Measurements from ENCODE around the gene RNF4.
"Not testable (repeated sequence)": the region's sequence is repeated elsewhere in the genome, so short reads cannot be mapped to it uniquely, and the experiment has no call there.

RNF4 gene

GRCh38 chr4:2459589-2460349 is 9.1 kb upstream of the RNF4 start:
- DNase-seq: no peak

GRCh38 chr4:2461246-2461960 is 7.5 kb upstream of the RNF4 start:
- DNase-seq: no peak

DNA sequence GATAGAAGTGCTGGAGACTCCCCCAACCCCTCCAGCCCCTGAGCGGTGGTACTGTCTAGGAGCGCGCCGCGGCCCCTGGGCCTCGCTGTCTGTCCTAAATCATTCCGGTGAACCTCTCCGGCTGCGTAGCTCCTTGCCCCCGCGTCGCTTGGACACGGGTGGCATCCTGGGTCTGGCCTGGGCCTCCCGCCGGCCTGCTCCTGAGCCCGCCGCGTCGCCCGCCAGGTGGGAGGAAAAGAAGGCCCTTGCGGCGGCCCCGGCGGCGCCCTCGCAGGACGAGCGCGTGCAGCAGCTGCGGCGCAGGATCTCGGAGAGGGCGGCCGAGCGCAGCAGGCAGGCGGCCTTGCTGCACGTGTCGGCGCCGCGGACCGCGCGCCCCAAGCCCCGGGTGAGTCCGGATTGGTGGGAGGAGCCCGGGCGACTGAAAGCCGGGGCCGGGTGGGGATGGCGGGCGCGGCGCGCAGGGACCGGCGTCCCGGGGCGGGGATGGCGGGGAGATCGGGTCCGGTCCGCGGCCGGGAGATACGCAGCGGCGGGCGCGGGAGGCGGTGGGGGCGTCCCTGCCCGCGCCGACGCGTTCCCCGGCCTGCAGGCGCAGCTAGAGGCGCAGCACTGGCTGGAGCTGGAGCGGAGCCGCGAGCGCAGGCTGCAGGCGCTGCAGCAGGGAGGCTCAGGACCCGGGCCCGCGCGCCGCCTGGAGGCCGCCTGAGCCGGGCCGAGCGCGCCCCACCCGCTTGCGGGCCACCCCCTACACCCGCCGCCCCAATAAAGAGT is 6.5 kb upstream of the RNF4 start:
- peak; percentile 48 for DNase-seq

GRCh38 chr4:2462992-2463762 is 5.7 kb upstream of the RNF4 start:
- DNase-seq: no peak

DNA sequence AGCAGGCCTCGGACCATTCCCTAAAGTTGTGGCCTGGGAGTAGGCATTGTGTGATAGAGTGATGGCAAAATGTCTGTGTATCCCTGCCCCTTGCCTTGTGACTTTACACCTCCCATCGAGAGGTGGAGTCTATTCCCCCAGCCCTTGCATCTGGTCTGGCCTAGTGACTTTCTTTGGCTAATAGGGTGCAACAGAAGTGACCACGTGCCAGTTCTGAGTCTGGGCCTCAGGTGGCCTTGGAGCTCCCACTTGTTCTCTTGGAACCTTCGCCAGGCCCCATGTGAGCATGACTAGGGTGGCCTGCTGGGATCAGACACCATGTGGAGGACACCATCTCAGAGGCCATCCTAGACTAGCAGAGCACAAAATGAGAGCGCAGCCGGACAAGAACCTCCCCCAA is 3.9 kb upstream of the RNF4 start:
- DNase-seq: no peak

DNA sequence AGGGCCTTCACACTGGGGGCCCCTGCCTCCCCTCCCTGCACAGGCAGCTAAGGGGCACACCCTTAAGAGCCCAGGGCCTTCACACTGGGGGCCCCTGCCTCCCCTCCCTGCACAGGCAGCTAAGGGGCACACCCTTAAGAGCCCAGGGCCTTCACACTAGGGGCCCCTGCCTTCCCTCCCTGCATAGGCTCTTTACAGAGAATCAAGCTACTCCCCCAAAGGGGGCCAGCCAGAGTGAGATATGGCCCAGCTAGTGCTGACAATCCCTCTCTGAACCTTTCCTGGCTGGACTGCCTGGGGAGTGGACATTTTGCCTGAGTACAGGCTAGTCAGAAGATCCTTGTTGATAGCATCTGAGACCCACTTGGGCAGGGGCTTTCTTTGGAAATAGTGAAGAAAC is 3.4 kb upstream of the RNF4 start:
- not testable (repeated sequence) for DNase-seq

- peak; percentile 76 for DNase-seq
These were observed 482 bp downstream of the RNF4 start for GRCh38 chr4:2469192-2469984.

- no peak for DNase-seq
These were observed 1.9 kb downstream of the RNF4 start for GRCh38 chr4:2470791-2471190.

GRCh38 chr4:2472187-2472586 is 3.3 kb downstream of the RNF4 start:
- DNase-seq: no peak

DNA sequence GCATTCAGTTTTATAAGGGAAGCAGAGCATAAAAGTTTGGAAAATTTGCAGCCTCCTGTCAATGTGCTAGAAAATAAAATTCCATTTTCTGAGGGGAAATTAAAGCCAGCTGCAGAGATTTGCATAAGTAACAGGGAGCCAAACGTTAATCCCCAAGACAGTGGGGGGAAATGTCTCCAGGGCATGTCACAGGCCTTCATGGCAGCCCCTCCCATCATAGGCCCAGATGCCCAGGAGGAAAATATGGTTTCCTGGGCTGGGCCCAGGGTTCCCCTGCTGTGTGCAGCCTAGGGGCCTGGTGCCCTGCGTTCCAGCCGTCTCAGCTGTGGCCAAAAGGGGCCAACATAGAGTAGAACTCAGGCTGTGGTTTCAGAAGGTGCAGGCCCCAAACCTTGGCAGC is 9.3 kb downstream of the RNF4 start:
- no peak for DNase-seq

- no peak for DNase-seq
These were observed 11.7 kb downstream of the RNF4 start for GRCh38 chr4:2480649-2481048.

DNA sequence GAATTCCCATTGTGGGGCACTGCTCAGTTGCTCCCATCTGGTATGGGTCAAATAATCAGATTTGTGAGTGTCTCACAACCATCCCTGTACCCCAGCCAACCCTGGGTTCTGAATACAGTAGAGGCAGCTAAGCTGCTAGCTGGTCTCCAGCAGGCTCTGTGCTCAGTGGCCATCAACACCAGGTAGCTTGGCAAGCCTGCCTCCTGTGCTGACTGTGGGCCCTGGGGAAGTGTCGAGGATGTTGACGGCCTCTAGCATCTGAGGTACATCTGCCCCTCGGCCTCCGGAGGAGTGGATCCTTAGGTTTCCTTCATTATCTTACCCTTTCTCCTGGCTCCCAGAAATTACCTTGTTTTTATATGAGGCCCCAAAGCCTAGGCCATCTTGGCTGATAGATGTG is 13.3 kb downstream of the RNF4 start:
- no peak for DNase-seq

- DNase-seq: no peak
These were observed 13.8 kb downstream of the RNF4 start for GRCh38 chr4:2482693-2483092.

GRCh38 chr4:2483237-2483636 is 14.3 kb downstream of the RNF4 start:
- DNase-seq: no peak

- DNase-seq: no peak
These were observed 15.3 kb downstream of the RNF4 start for GRCh38 chr4:2484185-2484584.

DNA sequence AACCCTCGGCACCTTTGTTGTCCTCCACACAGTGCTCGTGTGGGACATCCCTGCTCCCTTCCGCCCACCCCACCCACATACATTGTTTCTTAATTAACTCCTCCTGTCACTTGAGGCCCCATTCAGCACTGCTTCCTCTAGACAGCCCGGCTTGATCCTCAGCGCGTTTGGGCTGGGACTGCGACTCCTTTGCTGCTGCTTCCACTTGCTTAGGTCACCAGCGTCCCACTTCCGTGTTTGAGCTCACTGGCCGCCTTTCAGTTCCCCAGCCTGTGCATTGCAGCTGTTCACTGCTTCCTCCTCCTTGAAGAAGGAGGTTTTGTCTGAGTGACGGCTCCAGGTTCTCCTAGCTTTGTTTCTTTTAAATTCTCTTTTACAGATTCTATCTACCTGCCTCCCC is 16.1 kb downstream of the RNF4 start:
- peak; percentile 63 for DNase-seq

DNA sequence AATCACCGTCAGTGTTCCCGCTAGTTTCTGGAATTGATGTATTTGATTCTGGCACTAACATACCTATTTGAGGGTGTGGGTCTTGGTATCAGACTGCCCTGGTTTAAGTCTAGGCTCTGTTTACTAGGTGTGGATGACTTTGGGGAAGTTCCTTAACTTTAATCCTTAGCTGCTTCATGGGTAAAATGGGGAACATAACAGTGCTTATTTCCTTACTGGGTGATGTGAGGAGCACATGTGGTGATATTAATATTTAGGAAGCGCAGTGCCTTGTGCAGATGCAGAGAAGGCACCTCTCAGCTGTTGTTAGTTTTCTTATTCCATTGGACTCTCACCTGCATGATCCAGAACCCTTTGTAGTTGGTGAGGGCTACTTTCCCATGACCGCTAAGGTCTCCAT is 17.1 kb downstream of the RNF4 start:
- no peak for DNase-seq

- no peak for DNase-seq
These were observed 18.1 kb downstream of the RNF4 start for GRCh38 chr4:2486981-2487380.

DNA sequence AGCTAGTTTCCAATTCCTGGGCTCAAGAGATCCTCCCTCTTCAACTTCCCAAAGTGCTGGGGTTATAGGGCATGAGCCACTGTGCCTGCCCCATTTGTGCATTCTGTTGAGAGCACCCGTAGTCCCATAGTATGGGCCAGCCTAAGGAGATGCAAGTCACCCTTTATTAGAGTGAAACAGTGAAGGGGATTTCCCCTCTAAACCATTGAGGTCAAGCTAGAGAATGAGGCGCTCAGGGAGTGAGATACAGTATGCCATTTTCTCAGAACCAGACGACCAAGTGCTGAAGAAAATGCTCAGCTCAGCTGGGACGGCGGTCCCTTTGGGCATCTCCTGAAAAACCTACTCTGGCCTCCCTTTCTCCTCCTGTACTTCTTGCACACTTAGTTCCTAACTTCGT is 18.7 kb downstream of the RNF4 start:
- DNase-seq: no peak

DNA sequence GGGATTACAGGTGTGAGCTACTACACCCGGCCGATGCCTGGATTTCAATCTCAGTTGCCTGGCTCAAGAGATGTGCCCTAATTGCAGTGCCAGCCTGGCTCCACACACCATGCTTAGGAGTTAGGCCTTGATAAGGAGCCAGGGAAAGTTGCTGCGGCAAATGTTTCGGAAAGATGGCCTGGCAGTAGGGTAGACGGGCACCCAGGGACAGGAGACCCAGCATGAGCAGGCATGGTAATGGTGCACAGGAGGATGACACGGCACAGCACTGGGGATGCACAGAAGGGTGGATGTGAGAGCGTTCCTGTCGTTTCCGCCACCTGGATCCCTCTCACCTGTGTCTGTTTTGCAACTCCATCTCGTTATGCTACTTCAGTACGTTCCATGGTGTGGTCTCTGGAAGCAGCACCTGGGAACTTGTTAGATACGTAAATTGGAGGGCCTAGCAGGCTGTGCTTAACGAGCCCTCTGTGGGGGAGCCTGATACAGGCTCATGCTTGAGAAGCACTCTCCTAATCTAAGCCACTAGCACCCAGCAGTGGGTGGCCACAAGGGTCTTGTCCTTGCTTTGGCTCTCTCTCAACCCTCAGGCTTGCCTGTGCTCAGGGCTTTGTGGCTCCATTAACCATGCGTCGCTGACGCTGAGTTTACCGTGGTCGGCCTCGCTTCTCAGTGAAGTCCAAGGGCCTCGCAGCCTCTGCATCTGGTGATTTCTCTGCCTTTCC is 20.3 kb downstream of the RNF4 start:
- DNase-seq: no peak

DNA sequence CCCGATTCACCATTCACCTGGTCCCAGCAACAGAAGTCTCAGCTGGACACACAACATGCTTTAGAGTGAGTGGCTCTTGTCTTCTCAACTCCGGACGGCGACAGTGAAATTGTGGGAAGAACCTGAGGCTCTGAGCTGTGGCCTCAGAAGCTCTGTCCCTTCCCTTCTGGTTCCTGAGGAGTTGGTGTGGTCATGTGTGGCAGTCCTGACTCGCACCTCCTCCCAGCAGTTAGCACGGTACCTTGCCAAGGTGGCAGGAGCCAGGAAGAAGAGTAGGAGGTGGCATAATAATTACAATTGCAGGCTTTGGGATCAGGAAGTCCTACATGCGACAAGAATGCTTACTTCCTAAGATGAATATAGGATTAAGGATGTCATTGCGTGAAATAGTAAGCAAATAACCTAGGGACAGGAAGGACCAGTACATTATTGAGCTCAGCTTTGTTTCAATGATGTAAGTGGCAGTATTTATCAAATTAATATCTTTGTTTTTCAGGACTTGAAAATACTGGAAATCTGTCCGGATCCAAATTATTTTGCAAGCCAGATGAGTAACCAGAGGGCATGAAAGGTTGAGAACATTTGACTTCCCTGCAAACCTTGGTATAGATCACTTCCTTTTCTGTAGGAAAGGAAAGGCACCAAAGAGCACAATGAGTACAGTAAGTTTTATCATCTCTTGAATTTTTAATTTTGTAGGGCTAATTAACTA is 21.1 kb downstream of the RNF4 start:
- DNase-seq: no peak

All from stimulated activated CD4-positive, alpha-beta T cell treated with anti-CD3 and anti-CD28 coated beads, Interleukin-1b, Interleukin-23, amount 100 ng/mL, for 48 hours (primary cell).